HG02970 (cell line): Measurements from ENCODE around the gene PNPLA7.
"Not testable (repeated sequence)": the region's sequence is repeated elsewhere in the genome, so short reads cannot be mapped to it uniquely, and the experiment has no call there.

ENCODE experiments used
- ATAC-seq: cut with Tn5 transposase; IDR thresholded peaks from one replicate; pipeline ENCODE4 v1.9.1; 2021; ENCODE audit warnings: mild to moderate bottlenecking, moderate library complexity, moderate number of reproducible peaks; ENCODE audit not compliant: unreplicated experiment, low FRiP score

Gene PNPLA7

GRCh38 chr9:137543237-137543963 lies 6.8 kb downstream of the PNPLA7 start:
- no peak for ATAC-seq

GRCh38 chr9:137542486-137542885 lies 7.7 kb downstream of the PNPLA7 start:
- no peak for ATAC-seq

DNA sequence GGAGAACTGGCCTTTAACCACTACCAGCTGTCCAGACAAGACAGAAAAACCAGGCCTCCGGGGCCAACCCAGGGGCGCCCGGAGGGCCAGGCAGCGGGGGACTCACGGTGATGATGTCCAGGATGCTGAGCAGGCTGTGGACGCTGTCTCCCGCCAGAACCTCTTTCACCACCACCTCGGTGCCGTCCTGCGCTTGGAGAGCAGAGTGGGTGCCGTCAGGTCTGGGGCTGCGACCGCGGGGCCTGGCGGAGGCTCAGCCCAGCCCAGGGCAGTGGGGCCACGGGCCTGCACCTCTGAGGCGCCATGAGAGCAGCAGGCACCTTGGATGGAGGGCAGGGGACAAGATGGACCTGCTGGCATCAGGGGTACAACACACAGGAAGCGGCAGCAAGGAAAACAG lies 9.7 kb downstream of the PNPLA7 start:
- no peak for ATAC-seq

- no peak for ATAC-seq
These were observed 12.1 kb downstream of the PNPLA7 start for GRCh38 chr9:137538058-137538457.

- ATAC-seq = not testable (repeated sequence)
These were observed 13.5 kb downstream of the PNPLA7 start for GRCh38 chr9:137536594-137537131.

- ATAC-seq = no peak
These were observed 15.1 kb downstream of the PNPLA7 start for GRCh38 chr9:137535120-137535428.

DNA sequence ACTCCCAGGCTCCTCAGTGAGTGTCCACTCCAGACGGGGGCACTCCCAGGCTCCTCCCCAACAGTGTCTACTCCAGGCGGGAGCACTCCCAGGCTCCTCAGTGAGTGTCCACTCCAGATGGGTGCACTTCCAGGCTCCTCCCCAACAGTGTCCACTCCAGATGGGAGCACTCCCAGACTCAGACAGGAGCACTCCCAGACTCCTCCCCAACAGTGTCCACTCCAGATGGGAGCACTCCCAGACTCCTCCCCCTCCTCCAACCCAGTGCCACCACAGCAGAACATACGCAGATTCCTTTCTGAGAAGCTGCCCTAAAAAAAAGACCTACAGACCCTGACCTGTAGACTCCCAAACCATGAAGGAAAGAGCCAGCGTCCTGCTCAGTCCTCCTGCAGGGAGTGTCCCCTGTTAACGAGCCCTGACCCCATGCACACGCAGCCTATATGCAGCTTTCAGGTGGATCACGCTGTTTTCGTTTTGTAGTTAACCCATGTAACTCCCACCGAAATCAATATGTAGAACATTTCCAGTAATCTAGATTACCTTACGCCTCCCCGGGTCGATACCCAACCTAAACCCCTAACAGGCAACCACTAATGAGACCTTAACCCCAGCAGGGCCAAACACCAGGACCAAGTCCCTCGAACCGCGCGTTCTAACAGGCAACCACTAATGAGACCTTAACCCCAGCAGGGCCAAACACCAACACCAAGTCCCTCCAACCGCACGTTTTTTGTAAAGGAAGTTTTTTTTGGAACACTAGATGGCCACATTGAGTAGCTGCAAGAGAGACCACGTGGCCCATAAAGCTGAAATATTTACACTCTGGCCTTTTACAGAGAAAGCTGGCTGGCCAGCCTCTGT lies 15.7 kb downstream of the PNPLA7 start:
- ATAC-seq = no peak

GRCh38 chr9:137532891-137533468 lies 17.2 kb downstream of the PNPLA7 start:
- not testable (repeated sequence) for ATAC-seq

GRCh38 chr9:137531099-137531765 lies 19.0 kb downstream of the PNPLA7 start:
- no peak for ATAC-seq

- ATAC-seq = no peak
These were observed 19.9 kb downstream of the PNPLA7 start for GRCh38 chr9:137530331-137530730.

DNA sequence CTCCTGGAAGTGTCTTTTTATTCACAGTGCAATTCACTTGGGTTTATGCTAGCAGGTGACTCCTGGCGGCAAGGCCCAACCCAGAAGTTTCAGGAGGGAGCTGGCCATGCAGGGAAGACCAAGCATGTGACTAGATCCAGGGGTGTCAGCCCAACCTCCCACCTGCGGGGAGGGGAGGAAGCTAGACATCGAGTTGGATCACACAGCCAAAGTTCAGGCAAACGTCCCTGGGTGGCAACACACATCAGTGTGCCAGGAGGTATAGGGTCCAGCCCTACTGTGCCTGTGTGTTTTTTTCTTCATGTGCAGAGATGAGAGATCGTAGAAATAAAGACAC lies 25.3 kb downstream of the PNPLA7 start:
- ATAC-seq = no peak

- ATAC-seq = no peak
These were observed 25.8 kb downstream of the PNPLA7 start for GRCh38 chr9:137524161-137524980.

DNA sequence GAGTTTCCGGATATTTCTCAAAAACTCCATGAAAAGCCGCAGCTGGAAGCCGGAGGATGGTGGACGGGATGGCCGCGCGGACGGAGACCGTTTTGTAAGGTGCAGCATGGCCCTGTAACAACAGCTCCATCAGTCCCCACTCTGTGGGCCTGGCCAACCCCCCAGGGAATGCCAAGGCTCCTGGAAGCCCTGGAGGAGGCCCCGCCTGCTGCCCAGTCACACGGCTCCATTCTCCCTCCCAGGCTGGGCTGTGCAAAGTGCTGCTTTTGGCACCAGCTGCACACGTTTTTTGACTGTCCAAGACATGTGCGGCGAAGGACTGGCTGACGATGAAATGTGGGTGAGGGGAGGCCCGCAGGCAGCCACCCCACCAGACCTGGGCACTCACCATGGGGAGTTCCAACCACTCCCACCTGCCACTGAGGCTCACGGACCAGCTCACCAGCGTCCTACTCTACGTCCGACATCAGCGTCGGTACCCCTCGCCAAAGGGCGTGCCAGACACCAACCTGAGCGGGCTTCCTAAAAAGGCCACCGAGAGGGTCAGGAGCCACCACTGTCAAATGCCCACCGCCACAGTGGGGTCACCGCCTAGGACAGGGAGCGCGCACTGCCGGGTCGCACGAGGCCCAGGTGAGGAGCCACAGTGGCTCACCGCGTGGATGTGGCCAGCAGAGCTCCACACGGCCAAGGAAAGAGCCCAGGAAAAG lies 27.3 kb downstream of the PNPLA7 start:
- no peak for ATAC-seq

GRCh38 chr9:137521405-137521985 lies 28.7 kb downstream of the PNPLA7 start:
- no peak for ATAC-seq

DNA sequence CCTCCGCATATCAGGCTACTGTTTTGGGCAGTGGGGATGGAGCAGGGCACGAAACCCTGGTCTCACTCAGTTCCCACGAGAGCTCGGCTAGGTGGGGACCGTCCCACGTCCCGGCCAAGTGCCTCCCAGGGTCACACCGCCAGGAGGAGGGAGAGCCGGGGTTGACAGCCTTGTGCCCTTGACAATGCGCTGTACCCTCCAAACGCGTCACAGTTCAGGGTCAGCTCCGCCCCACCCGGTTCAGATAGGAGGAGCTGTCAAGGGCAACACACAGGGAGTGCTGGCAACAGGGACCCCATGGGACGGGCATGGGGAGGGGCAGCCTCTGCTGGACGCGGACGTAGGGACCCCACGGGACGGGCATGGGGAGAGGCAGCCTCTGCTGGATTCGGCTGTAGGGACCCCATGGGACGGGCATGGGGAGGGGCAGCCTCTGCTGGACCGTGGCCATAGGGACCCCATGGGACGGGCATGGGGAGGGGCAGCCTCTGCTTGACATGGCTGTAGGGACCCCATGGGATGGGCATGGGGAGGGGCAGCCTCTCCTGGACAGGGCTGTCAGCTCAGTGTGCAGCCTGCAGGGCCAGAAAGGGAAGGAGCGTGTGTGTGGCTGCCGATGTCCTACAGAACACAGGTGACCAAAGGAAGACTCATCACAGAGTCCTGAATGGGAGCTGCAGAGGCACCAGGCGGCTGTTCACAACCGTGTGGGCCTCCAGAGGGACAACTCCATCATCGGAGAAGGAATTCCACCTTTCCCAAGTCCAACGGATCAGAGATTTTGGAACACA lies 29.4 kb downstream of the PNPLA7 start:
- ATAC-seq = no peak

- no peak for ATAC-seq
These were observed 30.6 kb downstream of the PNPLA7 start for GRCh38 chr9:137519553-137519952.

DNA sequence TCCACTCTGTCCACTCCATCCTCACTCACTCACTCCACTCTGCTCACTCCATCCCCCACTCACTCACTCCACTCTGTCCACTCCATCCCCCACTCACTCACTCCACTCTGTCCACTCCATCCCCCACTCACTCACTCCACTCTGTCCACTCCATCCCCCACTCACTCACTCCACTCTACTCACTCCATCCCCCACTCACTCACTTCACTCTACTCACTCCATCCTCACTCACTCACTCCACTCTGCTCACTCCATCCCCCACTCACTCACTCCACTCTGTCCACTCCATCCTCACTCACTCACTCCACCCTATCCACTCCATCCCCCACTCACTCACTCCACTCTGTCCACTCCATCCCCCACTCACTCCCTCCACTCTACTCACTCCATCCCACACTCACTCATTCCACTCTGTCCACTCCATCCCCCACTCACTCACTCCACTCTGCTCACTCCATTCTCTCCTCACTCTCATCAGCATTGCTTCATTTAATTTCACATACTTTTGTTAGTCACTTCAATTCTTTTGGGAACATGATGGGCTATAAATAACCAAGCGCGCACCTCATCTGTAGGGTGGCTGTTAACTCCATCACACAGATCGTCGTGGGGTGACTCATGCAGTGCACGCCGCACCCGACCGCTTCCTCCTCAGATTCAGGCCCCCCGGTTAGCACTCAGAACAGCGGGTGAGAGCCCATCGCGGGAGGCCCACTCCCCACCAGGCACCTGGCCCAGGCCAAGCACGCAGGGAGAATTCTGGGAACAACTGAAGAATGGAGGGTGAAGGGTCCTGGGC lies 31.3 kb downstream of the PNPLA7 start:
- not testable (repeated sequence) for ATAC-seq
